ENCODE measurements around the gene OPCML.

DNA sequence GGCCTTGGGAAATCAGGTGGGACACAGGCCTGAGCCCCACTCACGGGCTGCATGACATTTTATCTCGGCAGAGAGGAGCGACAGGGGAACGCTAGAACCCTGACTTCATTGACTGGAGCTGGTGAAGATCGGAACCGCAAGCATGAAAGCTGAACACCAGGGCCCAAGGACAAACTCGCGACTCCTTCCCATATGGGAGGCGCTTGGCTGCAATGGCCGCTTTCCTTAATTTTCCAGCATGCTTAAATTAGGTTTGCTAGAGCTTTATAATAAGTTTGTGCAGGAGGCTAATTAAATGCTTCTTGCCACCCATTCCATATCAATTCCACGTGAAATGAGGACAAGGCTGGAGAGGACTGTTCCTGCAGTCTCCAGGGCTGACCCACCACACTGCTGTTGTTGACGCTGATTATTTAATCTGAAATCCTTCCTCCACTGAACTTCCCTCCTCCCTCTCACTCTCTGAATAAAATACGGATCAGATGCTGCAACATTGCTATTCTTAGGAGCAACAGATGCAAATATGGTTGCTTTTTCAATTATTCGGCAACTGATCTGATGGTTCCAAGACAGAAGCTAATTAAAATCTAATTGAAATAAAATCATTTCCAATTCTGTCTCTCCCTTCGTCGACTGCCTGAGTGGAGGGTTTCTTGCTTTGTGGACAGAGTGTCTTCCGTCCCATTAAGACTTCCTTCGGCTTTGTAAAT is 692.9 kb downstream of the OPCML start:
- TF ChIP-seq, protein P1, sequence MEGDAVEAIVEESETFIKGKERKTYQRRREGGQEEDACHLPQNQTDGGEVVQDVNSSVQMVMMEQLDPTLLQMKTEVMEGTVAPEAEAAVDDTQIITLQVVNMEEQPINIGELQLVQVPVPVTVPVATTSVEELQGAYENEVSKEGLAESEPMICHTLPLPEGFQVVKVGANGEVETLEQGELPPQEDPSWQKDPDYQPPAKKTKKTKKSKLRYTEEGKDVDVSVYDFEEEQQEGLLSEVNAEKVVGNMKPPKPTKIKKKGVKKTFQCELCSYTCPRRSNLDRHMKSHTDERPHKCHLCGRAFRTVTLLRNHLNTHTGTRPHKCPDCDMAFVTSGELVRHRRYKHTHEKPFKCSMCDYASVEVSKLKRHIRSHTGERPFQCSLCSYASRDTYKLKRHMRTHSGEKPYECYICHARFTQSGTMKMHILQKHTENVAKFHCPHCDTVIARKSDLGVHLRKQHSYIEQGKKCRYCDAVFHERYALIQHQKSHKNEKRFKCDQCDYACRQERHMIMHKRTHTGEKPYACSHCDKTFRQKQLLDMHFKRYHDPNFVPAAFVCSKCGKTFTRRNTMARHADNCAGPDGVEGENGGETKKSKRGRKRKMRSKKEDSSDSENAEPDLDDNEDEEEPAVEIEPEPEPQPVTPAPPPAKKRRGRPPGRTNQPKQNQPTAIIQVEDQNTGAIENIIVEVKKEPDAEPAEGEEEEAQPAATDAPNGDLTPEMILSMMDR (IDR thresholded peaks at IDR 0.05), result no peak
- TF ChIP-seq POLR2AphosphoS5 (IDR thresholded peaks at IDR 0.05), result no peak
- TF ChIP-seq POLR2A (IDR thresholded peaks at IDR 0.05; ENCODE audit: low read depth), result no peak

Data from esophagus muscularis mucosa (tissue), 3 donors.